Hematopoietic multipotent progenitor cell treated with erythropoietin and hydrocortisone succinate and interleukin-3 and kit ligand, for 8 days (in vitro differentiated cells): ENCODE measurements around the gene MAMDC4.

Experiments
- DNase-seq: peaks from one replicate; pipeline ENCODE4 v3.0.0-alpha.2; 2015

The MAMDC4 gene

DNA sequence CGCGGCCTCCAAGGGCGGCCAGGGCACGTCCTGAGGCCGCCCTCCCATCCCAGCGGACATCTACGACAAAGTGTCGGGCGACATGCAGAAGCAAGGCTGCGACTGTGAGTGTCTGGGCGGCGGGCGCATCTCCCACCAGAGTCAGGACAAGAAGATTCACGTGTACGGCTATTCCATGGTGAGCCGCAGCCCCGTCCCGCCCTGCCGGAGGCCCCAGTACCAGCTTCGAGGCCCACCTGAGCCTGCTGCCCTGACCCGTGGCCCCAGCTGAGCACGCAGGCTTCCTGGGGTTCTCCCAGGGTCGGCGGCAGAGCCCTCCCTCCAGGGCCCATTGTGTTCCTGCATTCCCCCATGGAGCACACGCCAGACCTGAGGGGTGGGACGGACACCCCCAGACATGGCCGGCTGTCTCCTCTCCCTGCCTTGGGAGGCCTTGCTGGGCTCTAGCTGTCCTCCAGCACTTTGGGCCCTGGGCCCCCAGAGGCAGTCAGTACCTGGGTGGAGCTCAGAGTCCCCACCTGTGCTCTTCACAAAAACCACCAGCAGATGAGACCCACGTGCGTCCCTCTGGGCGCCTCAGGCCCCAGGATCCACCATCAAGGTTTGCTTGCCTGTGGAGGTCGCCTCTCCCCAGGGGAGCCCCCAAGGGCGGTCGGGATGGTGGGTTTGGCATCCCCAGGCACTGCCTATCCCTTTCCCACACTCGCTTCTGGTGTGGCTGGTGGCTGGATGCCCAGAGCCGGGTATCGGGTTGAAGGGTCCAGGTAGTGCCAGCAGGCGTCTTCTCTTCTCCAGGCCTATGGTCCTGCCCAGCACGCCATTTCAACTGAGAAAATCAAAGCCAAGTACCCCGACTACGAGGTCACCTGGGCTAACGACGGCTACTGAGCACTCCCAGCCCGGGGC is 1.9 kb upstream of the MAMDC4 start:
- no peak for DNase-seq

DNA sequence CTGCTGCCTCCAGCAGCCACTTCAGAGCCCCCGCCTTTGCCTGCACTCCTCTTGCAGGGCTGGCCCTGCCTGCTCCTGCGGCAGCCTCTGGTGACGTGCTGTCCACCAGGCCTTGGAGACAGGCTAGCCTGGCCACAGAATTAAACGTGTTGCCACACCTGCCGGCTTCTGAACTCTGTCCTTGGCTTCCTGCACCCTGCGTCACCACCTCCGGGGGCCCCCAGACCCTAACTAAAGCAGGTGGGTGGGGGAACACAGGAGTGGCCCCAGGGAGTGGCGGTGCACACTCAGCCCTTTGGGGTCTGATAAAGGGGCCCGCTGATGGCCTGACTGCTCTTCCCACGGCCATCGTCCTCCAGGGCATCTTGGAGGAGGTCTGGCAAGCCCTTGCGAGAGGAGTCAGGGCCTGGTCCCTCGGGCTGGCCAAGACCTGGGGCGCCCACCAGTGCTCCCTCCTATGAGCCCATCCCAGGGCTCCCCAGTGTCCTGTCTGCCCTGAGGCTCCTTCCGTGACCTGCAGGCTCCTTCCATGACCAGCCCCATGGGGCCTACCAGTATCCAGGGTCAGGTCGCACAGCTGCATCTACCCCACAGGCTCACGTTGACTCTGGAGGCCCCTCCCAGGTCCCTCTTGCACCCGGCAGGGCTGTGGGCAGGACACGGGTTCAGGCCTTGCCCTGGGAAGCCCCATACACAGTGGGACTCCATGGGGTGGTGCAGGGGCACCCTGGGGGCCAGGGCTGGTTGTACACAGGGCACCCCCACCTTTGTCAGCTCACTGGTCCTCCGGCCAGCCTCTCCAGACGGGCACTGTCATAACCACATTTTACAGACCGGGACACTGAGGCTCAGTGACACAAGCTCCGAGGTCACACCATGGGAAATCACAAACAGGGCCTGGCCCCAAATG is 1.0 kb upstream of the MAMDC4 start:
- no peak for DNase-seq

- no peak for DNase-seq
Measured at GRCh38 chr9:136852664-136853595, 784 bp downstream of the MAMDC4 start.

- DNase-seq = no peak
Measured at GRCh38 chr9:136853596-136854112, 1.5 kb downstream of the MAMDC4 start.

GRCh38 chr9:136854113-136854841 is 2.1 kb downstream of the MAMDC4 start:
- no peak for DNase-seq

- no peak for DNase-seq
Measured at GRCh38 chr9:136854842-136855460, 2.8 kb downstream of the MAMDC4 start.

DNA sequence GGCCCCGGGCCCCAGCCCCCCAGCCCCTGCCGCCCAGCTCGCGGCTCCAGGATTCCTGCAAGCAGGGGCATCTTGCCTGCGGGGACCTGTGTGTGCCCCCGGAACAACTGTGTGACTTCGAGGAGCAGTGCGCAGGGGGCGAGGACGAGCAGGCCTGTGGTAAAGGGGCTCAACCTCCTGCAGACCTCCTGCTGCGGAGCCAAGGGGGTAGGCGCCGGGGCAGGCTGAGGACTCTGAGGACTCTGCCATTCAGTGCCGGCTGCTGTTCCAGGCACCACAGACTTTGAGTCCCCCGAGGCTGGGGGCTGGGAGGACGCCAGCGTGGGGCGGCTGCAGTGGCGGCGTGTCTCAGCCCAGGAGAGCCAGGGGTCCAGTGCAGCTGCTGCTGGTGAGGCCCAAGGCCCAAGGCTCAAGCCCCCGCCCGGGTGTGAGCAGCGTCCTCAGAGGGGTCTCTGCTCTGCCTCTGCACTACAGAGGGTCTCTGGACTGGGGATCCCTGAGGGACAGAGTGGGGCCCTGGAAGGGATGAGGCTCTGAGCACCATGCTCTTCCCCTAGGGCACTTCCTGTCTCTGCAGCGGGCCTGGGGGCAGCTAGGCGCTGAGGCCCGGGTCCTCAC is 3.4 kb downstream of the MAMDC4 start:
- DNase-seq = no peak

GRCh38 chr9:136856079-136856476 is 3.9 kb downstream of the MAMDC4 start:
- no peak for DNase-seq

GRCh38 chr9:136856541-136857141 is 4.5 kb downstream of the MAMDC4 start:
- DNase-seq = no peak

- DNase-seq = no peak
Measured at GRCh38 chr9:136857166-136857565, 5.0 kb downstream of the MAMDC4 start.

DNA sequence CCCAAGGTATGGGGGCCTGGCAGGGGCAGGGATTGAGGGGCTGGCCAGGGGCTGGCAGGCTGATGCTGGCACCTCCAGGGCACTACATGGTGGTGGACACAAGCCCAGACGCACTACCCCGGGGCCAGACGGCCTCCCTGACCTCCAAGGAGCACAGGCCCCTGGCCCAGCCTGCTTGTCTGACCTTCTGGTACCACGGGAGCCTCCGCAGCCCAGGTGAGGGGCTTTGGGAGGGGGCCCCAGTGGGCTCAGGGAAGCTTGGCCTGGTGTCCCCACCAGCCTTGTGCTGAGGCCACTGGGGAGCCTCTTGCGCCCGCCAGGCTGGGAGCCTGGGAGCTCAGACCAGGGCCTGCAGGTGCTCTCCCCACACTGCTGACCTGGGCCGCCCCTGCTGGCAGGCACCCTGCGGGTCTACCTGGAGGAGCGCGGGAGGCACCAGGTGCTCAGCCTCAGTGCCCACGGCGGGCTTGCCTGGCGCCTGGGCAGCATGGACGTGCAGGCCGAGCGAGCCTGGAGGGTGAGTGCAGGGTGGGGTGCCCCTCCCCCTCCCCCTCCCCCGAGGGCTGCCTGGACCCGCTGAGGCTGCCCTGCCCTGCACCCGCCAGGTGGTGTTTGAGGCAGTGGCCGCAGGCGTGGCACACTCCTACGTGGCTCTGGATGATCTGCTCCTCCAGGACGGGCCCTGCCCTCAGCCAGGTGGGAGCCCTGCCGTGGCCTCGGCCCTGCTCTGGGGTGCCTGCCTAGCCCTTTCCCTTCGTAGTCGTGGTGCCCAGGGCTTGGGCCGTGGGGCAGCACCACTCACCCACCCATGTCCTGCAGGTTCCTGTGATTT is 5.7 kb downstream of the MAMDC4 start:
- no peak for DNase-seq

- no peak for DNase-seq
Measured at GRCh38 chr9:136858452-136858843, 6.3 kb downstream of the MAMDC4 start.

GRCh38 chr9:136858844-136859757 is 7.0 kb downstream of the MAMDC4 start:
- peak; percentile 43 for DNase-seq

DNA sequence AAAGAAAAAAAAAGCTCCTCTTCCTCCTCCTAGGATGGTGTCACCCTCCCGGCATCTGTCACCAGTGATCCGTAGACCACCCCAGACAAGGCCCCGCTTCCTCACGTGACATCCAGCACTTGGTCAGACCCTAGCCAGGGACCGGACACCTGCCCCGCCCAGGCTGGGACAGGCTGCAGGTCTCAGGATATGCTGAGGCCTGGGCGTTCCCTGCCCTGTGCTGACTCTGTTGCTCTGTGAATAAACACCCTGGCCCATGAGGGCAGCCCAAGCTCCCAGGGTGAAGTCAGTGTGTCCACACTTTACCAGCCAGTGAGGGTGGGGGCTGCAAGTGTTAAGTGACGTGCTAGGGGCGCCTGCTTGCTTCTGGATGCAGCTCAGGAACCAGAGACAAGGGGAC is 8.4 kb downstream of the MAMDC4 start:
- no peak for DNase-seq

DNA sequence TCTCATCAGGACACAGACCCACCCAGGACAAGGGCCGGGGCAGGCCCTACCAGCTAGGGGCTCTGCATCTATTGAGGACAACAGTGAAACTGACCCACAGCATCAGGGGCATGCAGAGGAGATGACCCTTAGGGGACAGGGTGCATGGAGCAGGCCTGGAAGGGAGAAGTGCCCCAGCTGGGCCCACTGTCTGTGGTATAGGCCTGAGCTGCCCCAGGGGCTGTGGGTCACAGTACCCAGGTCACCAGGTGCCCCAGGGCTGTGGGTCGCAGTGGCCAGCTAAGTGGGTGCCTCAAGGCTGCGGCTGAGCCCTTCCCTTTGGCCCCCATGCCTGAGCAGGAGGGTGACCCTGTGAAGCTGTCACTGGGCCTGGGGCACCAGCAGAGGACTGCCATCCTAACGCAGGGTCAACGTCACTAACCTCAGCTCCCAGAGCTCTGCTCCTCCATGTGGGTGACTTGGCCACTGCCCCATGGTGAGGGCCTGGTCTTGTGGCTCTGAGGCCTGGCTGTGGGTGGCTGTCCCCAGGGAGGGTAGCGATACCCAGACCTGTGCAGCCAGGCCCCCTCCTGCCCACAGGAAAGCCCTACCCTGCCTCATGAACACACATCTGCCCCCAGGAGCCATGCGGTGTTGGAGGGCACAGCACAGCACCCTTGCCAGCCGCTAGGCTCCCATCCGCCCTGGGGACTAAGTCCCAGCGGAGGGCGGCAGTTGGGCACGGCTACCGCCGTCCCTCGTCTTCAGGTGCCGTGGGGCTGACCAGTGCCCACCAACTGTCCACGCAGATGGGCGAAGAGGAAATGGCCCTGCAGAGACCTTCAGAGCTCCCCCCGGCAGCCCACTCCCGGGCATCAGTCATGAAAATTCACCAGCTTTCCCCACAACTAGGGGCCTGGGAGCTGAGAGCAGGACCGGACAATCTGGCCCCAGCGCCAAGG is 9.1 kb downstream of the MAMDC4 start:
- DNase-seq = no peak

DNA sequence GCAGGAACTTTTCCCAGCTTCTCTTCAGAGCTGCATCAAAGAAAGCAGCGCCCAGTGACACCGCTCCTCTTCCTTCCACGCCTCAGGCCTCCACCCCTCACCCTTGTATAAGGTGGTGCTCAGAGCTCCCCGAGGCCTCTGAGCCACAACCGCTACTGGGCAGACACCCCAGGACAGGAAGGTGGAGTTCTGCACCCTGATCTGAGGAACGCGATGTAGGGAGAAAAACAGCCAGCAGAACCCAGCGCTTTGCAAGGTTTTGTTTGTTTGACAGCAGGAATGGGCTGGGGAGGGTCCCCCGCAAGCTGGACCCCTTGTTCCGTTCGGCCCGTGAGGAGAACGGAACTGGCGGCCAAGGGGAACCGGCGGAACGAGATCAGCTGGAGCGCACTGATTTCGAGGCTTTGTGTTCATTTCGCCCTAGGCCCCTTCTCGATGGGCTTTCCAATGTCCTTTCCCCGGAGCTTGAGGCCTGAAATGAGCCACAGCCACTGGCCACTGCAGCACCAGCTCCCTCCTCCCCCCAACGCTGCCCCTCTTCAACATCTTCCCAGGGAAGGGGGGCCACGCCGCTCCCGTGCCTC is 9.8 kb downstream of the MAMDC4 start:
- no peak for DNase-seq
